Activated CD8-positive, alpha-beta T cell treated with anti-CD3 and anti-CD28 coated beads for 36 hours (primary cell): ENCODE results near the gene TM9SF1. TPM values are rescaled to one million over a fixed set of nuclear protein-coding genes. Genes with fewer than 3 reads are reported as not detected.

ENCODE experiments used
- ATAC-seq: fragments of 200-7000 bp; cut with Tn5 transposase; one replicate; pipeline ENCODE4 v1.10.0; 2021; ENCODE audit warnings: mild to moderate bottlenecking, moderate library complexity
- CTCF ChIA-PET: fragments of 350-600 bp; sonication (Branson Sonifier 250); formaldehyde crosslinking; loops from one replicate; lab custom pipeline; 2021; ENCODE audit warnings: antibody characterized with exemption; lab: Charles Lee
- POLR2A ChIA-PET: fragments of 350-600 bp; sonication (Branson Sonifier 250); formaldehyde crosslinking; loops from one replicate; lab custom pipeline; 2021; ENCODE audit warnings: antibody characterized with exemption; lab: Charles Lee
- DNase-seq: peaks from one replicate; pipeline ENCODE4 v3.0.0-alpha.2; 2020
- H3K27ac Mint-ChIP-seq: one replicate; pipeline ENCODE4 v1.8.0; 2021; ENCODE audit warnings: mild to moderate bottlenecking, mixed read lengths
- H3K27me3 Mint-ChIP-seq: one replicate; pipeline ENCODE4 v1.8.0; 2021; ENCODE audit warnings: mixed read lengths
- H3K36me3 Mint-ChIP-seq: one replicate; pipeline ENCODE4 v1.8.0; 2021; ENCODE audit warnings: low read depth, mixed read lengths
- H3K4me1 Mint-ChIP-seq: one replicate; pipeline ENCODE4 v1.8.0; 2021; ENCODE audit warnings: low read depth, mixed read lengths
- H3K4me3 Mint-ChIP-seq: one replicate; pipeline ENCODE4 v1.8.0; 2021; ENCODE audit warnings: mild to moderate bottlenecking, moderate library complexity, mixed read lengths
- H3K9me3 Mint-ChIP-seq: one replicate; pipeline ENCODE4 v1.8.0; 2021; ENCODE audit warnings: mixed read lengths
- CTCF ChIP-seq: fragments of 200-600 bp; IDR thresholded peaks from one replicate; pipeline ENCODE4 v1.8.0; 2022; ENCODE audit warnings: antibody characterized with exemption, mild to moderate bottlenecking
- intact Hi-C: fragments of 100-400 bp; cut with micrococcal nuclease; formaldehyde crosslinking; loops from one replicate; pipeline ENCODE4 v1.10.0; 2022
- total RNA-seq, 2 experiments: library from RNA; stranded (reverse); gene quantifications; one replicate each; pipeline ENCODE4 v1.2.3, GENCODE V29; 2021

The TM9SF1 gene
- total RNA-seq, 2 experiments from 2014 or later = 16.3 to 18.0 TPM

GRCh38 chr14:24177041-24177825 is 18.0 kb downstream of the TM9SF1 start:
- H3K4me1 Mint-ChIP-seq = no peaks in the 10 kb centered on the region
- ChIA-PET CTCF (no interaction called here), POLR2A (interaction anchor here (0.6 to 9.4 kb wide), 8 partner anchors 8 to 71 kb away, joined by 3 to 89 read pairs (median 12); partner anchors contain the start of genes IPO4, IRF9, PSME2 and TM9SF1)
- H3K27ac Mint-ChIP-seq = no peak overlapping the region
- DNase-seq (no peak), ATAC-seq (no peak)
- intact Hi-C loops = no loop called here
- TF ChIP-seq CTCF = no peak
- peaks cover 14% of the 10 kb centered on the region for H3K36me3 Mint-ChIP-seq
- H3K4me3 Mint-ChIP-seq = no peak overlapping the region
- no peaks in the 10 kb centered on the region for H3K9me3 Mint-ChIP-seq
- H3K27me3 Mint-ChIP-seq = no peaks in the 10 kb centered on the region

GRCh38 chr14:24176599-24176998 is 18.6 kb downstream of the TM9SF1 start:
- H3K36me3 Mint-ChIP-seq = peaks cover 11% of the 10 kb centered on the region
- no peaks in the 10 kb centered on the region for H3K27me3 Mint-ChIP-seq
- CTCF ChIA-PET = interaction anchor here (2.1 kb wide), 1 partner anchor 15 kb away, joined by 7 read pairs; the partner anchor contains the start of gene IRF9
- no peak for TF ChIP-seq CTCF
- H3K4me1 Mint-ChIP-seq = peaks cover under 1% of the 10 kb centered on the region
- DNase-seq (no peak), ATAC-seq (no peak)
- no peak overlapping the region for H3K27ac Mint-ChIP-seq
- H3K9me3 Mint-ChIP-seq = no peaks in the 10 kb centered on the region
- intact Hi-C loops = no loop called here
- POLR2A ChIA-PET = interaction anchor here (0.8 to 9.4 kb wide), 8 partner anchors 9 to 71 kb away, joined by 3 to 90 read pairs (median 17); partner anchors contain the start of genes IPO4, IRF9, PSME2 and TM9SF1
- no peak overlapping the region for H3K4me3 Mint-ChIP-seq

- POLR2A ChIA-PET = interaction anchor here (0.7 to 9.6 kb wide), 5 partner anchors 8 to 22 kb away, joined by 4 to 163 read pairs (median 9); partner anchors contain the start of genes IPO4, IRF9 and TM9SF1
- peak overlapping the region; percentile 77 for H3K4me3 Mint-ChIP-seq
- TF ChIP-seq CTCF = no peak
- intact Hi-C loops = no loop called here
- CTCF ChIA-PET = interaction anchor here (0.9 to 2.1 kb wide), 6 partner anchors 8 to 136 kb away, joined by 3 to 10 read pairs (median 3); partner anchors contain the start of gene IRF9
- H3K4me1 Mint-ChIP-seq = peaks cover 14% of the 10 kb centered on the region
- H3K9me3 Mint-ChIP-seq = no peaks in the 10 kb centered on the region
- peak overlapping the region; percentile 34 for H3K27ac Mint-ChIP-seq
- peaks cover 19% of the 10 kb centered on the region for H3K36me3 Mint-ChIP-seq
- H3K27me3 Mint-ChIP-seq = no peaks in the 10 kb centered on the region
- DNase-seq = no peak
- no peak for ATAC-seq
Observed at GRCh38 chr14:24172871-24173281, 22.4 kb downstream of the TM9SF1 start.

- POLR2A ChIA-PET = interaction anchor here (0.6 to 9.6 kb wide), 6 partner anchors 8 to 25 kb away, joined by 3 to 163 read pairs (median 6); partner anchors contain the start of genes IPO4, IRF9, RNF31 and TM9SF1
- peak overlapping the region; percentile 77 for H3K4me3 Mint-ChIP-seq
- peaks cover 18% of the 10 kb centered on the region for H3K4me1 Mint-ChIP-seq
- H3K27me3 Mint-ChIP-seq = no peaks in the 10 kb centered on the region
- CTCF ChIA-PET = interaction anchor here (0.9 to 2.1 kb wide), 5 partner anchors 12 to 136 kb away, joined by 3 to 10 read pairs (median 3); partner anchors contain the start of gene IRF9
- DNase-seq (no peak), ATAC-seq (no peak)
- H3K27ac Mint-ChIP-seq = peak overlapping the region; percentile 42
- TF ChIP-seq CTCF = no peak
- intact Hi-C loops = no loop called here
- H3K9me3 Mint-ChIP-seq = no peaks in the 10 kb centered on the region
- peaks cover 23% of the 10 kb centered on the region for H3K36me3 Mint-ChIP-seq
Observed at GRCh38 chr14:24172261-24172860, 22.9 kb downstream of the TM9SF1 start.
